Tibial artery (tissue), 4 donors: Measurements from ENCODE around the gene DEAF1.

Experiments used
- DNase-seq, 2 donors: peaks; one replicate each; pipeline ENCODE4 v3.0.0-alpha.2; 2019
- H3K27ac ChIP-seq, 2 donors: fragments of 200-600 bp; sonication (generic) in 1 of 2; 1 replicate in 1 of 2; 2 replicates in 1 of 2; pipeline ENCODE4 v1.5.1; 2018 to 2019; ENCODE audit warnings: mild to moderate bottlenecking in 1 of 2
- H3K27me3 ChIP-seq, 2 donors: fragments of 200-600 bp; sonication (generic) in 1 of 2; one replicate each; pipeline versions ENCODE4 v1.5.1 to v1.6.0; 2016 to 2019
- H3K36me3 ChIP-seq, 3 donors: fragments of 200-600 bp; sonication (generic) in 2 of 3; one replicate each; pipeline ENCODE4 v1.5.1; 2016 to 2019; ENCODE audit warnings: mild to moderate bottlenecking in 2 of 3
- H3K4me1 ChIP-seq, 4 donors: fragments of 200-600 bp; sonication (generic) in 2 of 4; 1 replicate in 3 of 4; 2 replicates in 1 of 4; pipeline ENCODE4 v1.5.1; 2016 to 2019
- H3K4me3 ChIP-seq, 2 donors: fragments of 200-600 bp; sonication (generic) in 1 of 2; 1 replicate in 1 of 2; 2 replicates in 1 of 2; pipeline ENCODE4 v1.5.1; 2018 to 2019; ENCODE audit warnings: mild to moderate bottlenecking in 2 of 2
- H3K9me3 ChIP-seq, 3 donors: fragments of 200-600 bp; sonication (generic) in 1 of 3; one replicate each; pipeline ENCODE4 v1.5.1; 2016 to 2019
- CTCF ChIP-seq, 2 experiments: fragments of 200-600 bp in 1 of 2; fragments of 450-650 bp in 1 of 2; IDR thresholded peaks; one replicate each; pipeline ENCODE4 v1.5.1; 2017 to 2019; ENCODE audit warnings: antibody characterized with exemption in 2 of 2, mild to moderate bottlenecking in 1 of 2, moderate library complexity in 1 of 2
- intact Hi-C: fragments of 100-400 bp; cut with DNase I; formaldehyde crosslinking; loops from one replicate; pipeline ENCODE4 v1.15.0; 2023; ENCODE audit warnings: low total_unique reads

The DEAF1 gene

DNA sequence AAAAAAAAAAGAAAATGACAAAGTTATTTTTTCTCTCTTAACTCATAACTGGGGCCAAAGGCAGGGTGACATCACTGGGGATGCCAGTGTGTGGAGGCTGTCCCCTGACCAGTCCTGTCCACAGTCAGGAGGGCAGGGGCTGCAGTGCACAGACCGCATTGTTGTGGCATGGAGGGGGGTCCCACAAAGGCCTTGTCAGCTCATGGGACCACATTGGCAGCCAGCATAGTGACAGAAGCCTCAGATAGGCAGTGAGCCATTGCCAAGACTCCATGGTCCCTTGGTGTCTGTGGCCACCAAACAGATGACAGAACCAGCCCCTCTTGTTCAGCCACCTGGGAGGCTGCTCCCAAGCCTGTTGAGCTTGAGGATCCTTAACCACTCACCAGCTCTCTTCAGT, 4.7 kb upstream of the DEAF1 start:
- intact Hi-C loops: no loop called here
- DNase-seq: no peak
- TF ChIP-seq CTCF (IDR thresholded peaks at IDR 0.05): no peak
- H3K27me3 ChIP-seq: no peaks in the 10 kb centered on the region
- H3K4me3 ChIP-seq: no peak overlapping the region
- no peak overlapping the region for H3K27ac ChIP-seq
- peaks cover 0 to 32% (median 21%) of the 10 kb centered on the region in 3 donors for H3K36me3 ChIP-seq
- peaks cover 0 to 44% (median 30%) of the 10 kb centered on the region in 4 donors for H3K4me1 ChIP-seq
- H3K9me3 ChIP-seq: no peaks in the 10 kb centered on the region

DNA sequence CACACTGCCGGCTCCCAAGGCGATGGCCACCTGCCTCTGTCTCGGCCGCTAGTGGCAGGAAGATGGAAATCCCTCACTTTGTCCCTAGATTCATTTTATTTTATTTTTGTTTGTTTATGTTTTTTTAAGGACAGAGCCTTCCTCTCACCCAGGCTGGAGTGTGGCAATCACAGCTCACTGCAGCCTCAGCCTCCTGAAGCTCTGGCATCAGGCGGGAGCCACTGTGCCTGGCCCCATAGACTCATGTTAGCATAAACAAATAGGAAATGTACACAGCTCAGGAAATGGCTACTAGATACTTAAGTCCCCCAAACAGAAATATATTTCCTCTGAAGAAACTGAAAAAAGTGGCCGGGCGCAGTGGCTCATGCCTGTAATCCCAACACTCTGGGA, 4.1 kb upstream of the DEAF1 start:
- intact Hi-C loops: no loop called here
- peaks cover 0 to 44% (median 36%) of the 10 kb centered on the region in 4 donors for H3K4me1 ChIP-seq
- no peak for TF ChIP-seq CTCF (IDR thresholded peaks at IDR 0.05)
- peaks cover 0 to 26% (median 21%) of the 10 kb centered on the region in 3 donors for H3K36me3 ChIP-seq
- DNase-seq: no peak
- no peak overlapping the region for H3K27ac ChIP-seq
- no peaks in the 10 kb centered on the region for H3K27me3 ChIP-seq
- H3K4me3 ChIP-seq: no peak overlapping the region
- H3K9me3 ChIP-seq: no peaks in the 10 kb centered on the region

GRCh38 chr11:698493-699115, 3.6 kb upstream of the DEAF1 start:
- peak overlapping the region; percentile 11 to 95 for H3K27ac ChIP-seq
- H3K4me3 ChIP-seq: no peak overlapping the region

GRCh38 chr11:697811-698311, 2.8 kb upstream of the DEAF1 start:
- H3K27me3 ChIP-seq: no peaks in the 10 kb centered on the region
- no peak overlapping the region for H3K4me3 ChIP-seq
- intact Hi-C loops: no loop called here
- H3K27ac ChIP-seq: peak overlapping the region; percentile 95 to 99
- no peak for DNase-seq
- H3K9me3 ChIP-seq: no peaks in the 10 kb centered on the region
- no peak for TF ChIP-seq CTCF (IDR thresholded peaks at IDR 0.05)
- peaks cover 0 to 48% (median 40%) of the 10 kb centered on the region in 4 donors for H3K4me1 ChIP-seq
- H3K36me3 ChIP-seq: peaks cover 0 to 25% (median 19%) of the 10 kb centered on the region in 3 donors

More at GRCh38 chr11:698493-699115, 3.6 kb upstream of the DEAF1 start:
- H3K27me3 ChIP-seq: no peaks in the 10 kb centered on the region
- no peak for DNase-seq
- H3K4me1 ChIP-seq: peaks cover 0 to 48% (median 41%) of the 10 kb centered on the region in 4 donors
- intact Hi-C loops: no loop called here
- peaks cover 0 to 25% (median 21%) of the 10 kb centered on the region in 3 donors for H3K36me3 ChIP-seq
- no peak for TF ChIP-seq CTCF (IDR thresholded peaks at IDR 0.05)
- no peaks in the 10 kb centered on the region for H3K9me3 ChIP-seq

DNA sequence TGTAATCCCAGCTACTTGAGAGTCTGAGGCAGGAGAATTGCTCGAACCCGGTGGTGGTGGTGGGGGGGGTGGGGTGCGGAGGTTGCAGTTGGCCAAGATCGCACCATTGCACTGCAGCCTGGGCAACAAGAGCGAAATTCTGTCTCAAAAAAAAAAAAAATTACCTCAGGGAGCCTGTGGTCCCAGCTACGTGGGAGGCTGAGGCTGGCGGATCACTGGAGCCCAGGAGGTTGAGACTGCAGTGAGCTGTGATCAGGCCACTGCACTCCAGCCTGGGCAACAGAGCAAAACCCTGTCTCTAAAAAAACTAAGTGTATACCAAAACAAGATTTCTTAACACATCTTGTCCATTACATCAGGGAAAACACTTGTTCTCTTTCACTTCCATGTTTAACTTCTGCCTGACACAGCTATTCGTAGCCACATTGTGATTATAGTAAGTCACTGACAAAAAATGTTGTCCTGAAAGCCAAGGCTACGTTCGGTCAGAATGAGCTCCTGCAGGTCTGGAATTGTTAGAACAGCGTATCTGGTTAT, 2.0 kb upstream of the DEAF1 start:
- Histone ChIP-seq H3K9me3 (no peaks in the 10 kb centered on the region), H3K4me3 (peak overlapping the region; percentile 93 to 94), H3K27ac (peak overlapping the region; percentile 95 to 99), H3K4me1 (peaks cover 0 to 51% (median 33%) of the 10 kb centered on the region in 4 donors), H3K36me3 (peaks cover 0 to 22% (median 10%) of the 10 kb centered on the region in 3 donors), H3K27me3 (no peaks in the 10 kb centered on the region)
- TF ChIP-seq CTCF (IDR thresholded peaks at IDR 0.05): no peak
- DNase-seq: no peak
- intact Hi-C loops: no loop called here
